Stomach (tissue), 4 donors: ENCODE results near the gene ACTG1.
"Not testable (repeated sequence)": the region's sequence is repeated elsewhere in the genome, so short reads cannot be mapped to it uniquely, and the experiment has no call there.

Source experiments
- CTCF ChIP-seq, 7 experiments: fragments of 450-650 bp in 4 of 7; fragments of 200-600 bp in 3 of 7; sonication (generic) in 3 of 7; IDR thresholded peaks; one replicate each; pipeline ENCODE4 v1.5.1; 2016 to 2019; ENCODE audit warnings: antibody characterized with exemption in 7 of 7, control low read depth in 2 of 7, mild to moderate bottlenecking in 1 of 7
- POLR2A ChIP-seq, 4 donors: fragments of 450-650 bp; IDR thresholded peaks; one replicate each; pipeline ENCODE4 v1.6.1; 2016; ENCODE audit warnings: antibody characterized with exemption in 4 of 4, control low read depth in 2 of 4, mild to moderate bottlenecking in 1 of 4, moderate library complexity in 1 of 4
- POLR2AphosphoS5 ChIP-seq, 3 donors: sonication (generic); formaldehyde crosslinking; IDR thresholded peaks; one replicate each; pipeline ENCODE4 v1.6.1; 2016; ENCODE audit warnings: antibody characterized with exemption in 3 of 3

GRCh38 chr17:81531013-81531412 lies 18.4 kb upstream of the ACTG1 start:
- not testable (repeated sequence) for TF ChIP-seq CTCF, POLR2AphosphoS5, POLR2A (IDR thresholded peaks at IDR 0.05)
